ENCODE results near the gene FAM177A1.
"Not testable (repeated sequence)": the region's sequence is repeated elsewhere in the genome, so short reads cannot be mapped to it uniquely, and the experiment has no call there.

Gene FAM177A1

DNA sequence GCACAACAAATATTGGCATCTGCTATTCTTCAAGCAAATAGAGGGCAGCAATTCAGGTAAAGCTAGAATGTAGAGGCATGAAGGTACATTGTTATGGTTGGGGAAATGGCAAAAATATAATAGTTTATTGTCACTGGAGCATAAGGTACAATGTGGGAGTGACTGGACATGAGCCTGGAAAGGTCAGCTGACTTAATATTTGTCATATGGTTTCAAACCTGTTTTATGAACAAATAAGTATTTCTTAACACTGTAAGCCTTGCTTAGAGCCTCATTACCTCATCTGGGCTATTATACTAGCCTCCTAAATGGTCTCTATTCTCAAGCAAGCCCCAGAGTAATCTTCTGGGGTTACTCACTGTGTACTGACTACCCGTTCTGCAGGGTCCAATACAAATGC lies 33.7 kb downstream of the FAM177A1 start:
- TF ChIP-seq GATA1 (IDR thresholded peaks at IDR 0.05; ENCODE audit: low read depth, low read length): no peak
- TF ChIP-seq POLR2A (IDR thresholded peaks at IDR 0.05; ENCODE audit: low read length): no peak
- no peak for DNase-seq

DNA sequence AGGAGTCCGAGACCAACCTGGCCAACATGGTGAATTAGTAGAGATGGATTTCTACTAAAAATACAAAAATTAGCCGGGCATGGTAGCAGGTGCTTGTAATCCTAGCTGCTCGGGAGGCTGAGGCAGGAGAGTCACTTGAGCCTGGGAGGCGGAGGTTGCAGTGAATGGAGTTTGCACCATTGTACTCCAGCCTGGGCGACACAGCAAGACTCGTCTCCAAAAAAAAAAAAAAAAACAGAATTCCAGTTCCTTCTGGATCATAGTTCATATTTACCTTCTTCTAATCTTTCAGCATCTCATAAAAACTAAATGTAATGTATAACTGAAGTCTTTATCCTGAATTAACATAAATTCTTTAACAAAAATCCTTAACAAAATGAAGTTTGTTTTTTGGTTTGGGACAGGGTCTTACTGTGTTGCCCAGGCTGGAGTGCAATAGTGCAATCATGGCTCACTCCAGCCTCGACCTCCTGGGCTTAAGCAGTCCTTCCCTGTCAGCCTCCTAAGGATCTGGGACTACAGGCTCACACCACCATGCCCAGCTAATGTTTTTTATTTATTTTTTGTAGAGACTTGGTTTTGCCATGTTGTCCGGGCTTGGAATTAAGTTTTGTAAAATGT lies 37.6 kb downstream of the FAM177A1 start:
- TF ChIP-seq GATA1 (IDR thresholded peaks at IDR 0.05; ENCODE audit: low read depth, low read length) (no peak), POLR2A (IDR thresholded peaks at IDR 0.05; ENCODE audit: low read length) (no peak)
- DNase-seq: no peak

DNA sequence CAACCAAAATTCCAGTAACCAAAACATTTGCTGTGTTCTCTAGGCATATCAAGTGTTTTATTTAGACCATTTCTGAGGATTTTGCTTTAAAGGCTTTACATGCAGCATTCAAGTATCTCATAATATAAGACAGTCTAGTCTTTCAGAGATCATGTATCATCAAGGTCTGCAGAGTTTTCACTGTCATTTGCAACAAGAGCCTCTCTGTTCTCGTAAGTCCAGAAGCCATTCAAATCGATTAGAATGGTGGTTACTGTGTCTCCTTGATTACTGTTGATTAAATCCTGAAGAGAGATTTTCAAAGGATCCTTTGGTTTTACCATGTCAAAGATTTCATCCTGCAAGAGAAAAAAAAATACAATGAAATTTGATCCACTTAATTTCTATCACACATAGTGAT lies 39.4 kb downstream of the FAM177A1 start:
- no peak for TF ChIP-seq POLR2A (IDR thresholded peaks at IDR 0.05; ENCODE audit: low read length)
- no peak for TF ChIP-seq GATA1 (IDR thresholded peaks at IDR 0.05; ENCODE audit: low read depth, low read length)
- DNase-seq: no peak

DNA sequence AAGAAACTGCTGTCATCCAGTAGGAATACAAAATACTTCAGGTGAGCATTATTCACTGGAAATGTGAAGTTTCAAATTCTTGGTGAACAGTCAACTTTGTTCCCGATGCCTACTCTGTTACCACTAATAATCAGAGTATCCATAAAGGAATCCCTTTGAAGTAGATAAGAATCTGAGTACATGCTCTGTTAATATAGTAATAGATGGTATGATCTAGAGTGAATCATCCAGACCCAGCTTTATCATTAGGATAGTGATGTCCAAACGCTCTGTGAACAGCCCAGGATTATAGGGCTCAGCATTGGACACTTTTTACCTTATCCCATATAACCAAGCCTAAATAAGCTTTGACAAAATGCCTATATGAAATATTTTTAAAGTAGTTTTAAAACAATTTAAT lies 42.4 kb downstream of the FAM177A1 start:
- TF ChIP-seq GATA1 (IDR thresholded peaks at IDR 0.05; ENCODE audit: low read depth, low read length) (no peak), POLR2A (IDR thresholded peaks at IDR 0.05; ENCODE audit: low read length) (no peak)
- DNase-seq: no peak

DNA sequence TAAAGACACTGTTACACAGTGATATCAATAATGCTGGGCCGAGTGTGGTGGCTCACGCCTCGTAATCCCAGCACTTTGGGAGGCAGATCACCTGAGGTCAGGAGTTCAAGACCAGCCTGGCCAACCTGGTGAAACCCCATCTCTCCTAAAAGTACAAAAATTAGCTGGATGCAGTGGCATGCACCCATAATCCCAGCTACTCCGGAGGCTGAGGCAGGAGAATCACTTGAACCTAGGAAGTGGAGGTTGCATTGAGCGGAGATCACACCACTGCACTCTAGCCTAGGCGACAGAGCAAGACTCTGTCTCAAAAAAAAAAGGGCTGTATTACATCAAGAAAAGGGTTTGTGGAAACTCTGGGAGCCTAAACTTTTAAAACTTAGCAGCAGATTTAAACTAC lies 48.6 kb downstream of the FAM177A1 start:
- not testable (repeated sequence) for DNase-seq

DNA sequence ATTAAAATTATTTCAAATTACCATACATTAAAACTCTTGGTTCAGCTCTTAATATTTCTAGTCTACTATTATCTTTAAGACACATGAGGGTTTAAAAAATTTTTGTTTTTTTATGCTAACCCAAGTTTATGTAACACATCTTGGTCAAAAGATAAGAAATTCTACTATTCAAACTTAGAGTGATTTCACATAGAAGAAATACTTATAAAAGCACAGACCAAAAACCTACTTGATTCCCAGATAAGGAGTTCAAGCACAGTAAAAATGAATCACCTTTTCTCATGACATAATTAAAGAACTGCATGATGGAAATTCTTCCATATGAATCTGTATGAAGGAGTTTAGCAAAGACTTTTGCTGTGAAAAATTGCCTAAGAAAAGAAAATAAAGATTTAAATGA lies 61.8 kb downstream of the FAM177A1 start:
- no peak for DNase-seq
- TF ChIP-seq GATA1 (IDR thresholded peaks at IDR 0.05; ENCODE audit: low read depth, low read length) (no peak), POLR2A (IDR thresholded peaks at IDR 0.05; ENCODE audit: low read length) (no peak)

DNA sequence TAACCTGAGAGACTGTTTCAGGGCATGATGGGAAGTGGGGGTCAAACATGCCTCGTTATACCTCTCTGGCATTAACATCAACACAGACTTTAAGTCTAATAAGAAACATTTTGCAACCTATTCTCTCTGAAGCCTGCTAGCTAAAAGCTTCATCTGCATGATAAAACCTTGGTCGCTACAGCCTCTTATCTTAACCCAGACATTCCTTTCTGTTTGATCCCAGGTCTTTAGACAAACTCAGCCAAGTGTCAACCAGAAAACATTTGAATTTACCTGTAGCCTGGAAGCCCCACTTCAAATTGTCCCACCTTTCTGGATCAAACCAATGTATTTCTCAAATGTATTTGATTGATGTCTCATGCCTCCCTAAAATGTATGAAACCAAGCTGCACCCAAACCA lies 66.6 kb downstream of the FAM177A1 start:
- TF ChIP-seq POLR2A (IDR thresholded peaks at IDR 0.05; ENCODE audit: low read length): no peak
- TF ChIP-seq GATA1 (IDR thresholded peaks at IDR 0.05; ENCODE audit: low read depth, low read length): no peak
- no peak for DNase-seq

DNA sequence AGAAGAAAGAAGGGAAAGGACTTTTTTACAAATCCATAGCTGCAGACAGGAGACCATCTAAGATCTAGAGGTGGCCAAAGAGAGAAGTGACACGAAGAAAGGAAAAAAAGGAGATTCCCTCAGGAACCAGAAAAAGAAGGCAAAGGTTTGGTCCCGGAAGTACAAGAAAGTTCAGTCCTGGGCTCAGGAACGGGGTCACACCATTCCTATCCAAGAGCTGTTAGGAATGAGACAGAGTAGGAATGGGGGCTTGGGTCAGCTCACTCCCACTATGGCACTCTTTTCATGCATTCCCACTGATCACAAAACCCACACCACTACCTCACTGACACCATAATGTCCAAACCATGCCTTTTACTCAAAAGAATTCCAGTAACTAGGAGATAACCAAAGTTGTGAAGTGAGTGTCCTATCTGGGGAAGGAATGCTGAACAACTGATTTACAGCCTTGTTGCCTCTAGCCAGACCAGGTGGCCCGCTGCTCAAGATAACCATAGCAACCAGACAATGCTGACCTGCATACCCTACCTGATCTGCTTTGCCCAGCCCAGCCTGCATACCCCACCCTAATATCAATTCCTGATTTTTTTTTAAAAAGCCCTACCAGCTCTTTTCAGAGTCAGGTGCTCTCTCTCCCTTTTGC lies 67.4 kb downstream of the FAM177A1 start:
- DNase-seq: no peak
- TF ChIP-seq POLR2A (IDR thresholded peaks at IDR 0.05; ENCODE audit: low read length) (no peak), GATA1 (IDR thresholded peaks at IDR 0.05; ENCODE audit: low read depth, low read length) (no peak)

DNA sequence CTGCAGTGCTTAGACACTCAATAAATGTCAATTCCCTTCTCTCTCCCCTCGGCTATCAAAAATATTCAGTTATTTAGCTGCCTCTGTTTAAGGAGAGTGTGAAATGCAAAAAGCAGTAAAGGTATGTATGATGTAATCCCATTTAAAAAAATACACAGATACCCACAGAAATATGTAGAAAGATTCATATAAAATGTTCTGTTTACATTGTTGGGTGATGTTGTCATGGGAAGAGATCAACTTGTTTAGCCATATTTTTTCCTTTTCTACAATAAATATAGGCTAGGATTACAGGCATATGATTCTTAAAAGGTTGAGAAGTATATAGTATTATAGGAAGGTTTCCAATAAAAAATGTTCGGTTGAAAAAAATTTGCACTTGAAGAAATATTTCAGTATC lies 68.0 kb downstream of the FAM177A1 start:
- no peak for DNase-seq
- TF ChIP-seq GATA1 (IDR thresholded peaks at IDR 0.05; ENCODE audit: low read depth, low read length) (no peak), POLR2A (IDR thresholded peaks at IDR 0.05; ENCODE audit: low read length) (no peak)

DNA sequence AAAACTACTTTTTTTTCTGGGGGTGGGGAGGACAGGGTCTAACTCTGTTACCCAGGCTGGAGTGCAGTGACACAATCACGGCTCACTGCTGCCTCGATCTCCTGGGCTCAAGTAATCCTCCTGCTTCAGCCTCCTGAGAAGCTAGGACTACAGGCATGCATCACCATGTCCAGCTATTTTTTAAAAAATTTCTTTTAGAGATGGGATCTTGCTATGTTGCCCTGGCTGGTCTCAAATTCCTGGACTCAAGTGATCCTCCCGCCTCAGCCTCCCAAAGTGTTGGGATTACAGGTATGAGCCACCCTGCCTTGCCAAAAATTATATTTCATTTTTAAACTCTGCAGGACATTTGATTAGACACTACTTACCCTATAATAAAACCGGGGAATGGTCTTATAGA lies 70.2 kb downstream of the FAM177A1 start:
- TF ChIP-seq GATA1 (IDR thresholded peaks at IDR 0.05; ENCODE audit: low read depth, low read length) (no peak), POLR2A (IDR thresholded peaks at IDR 0.05; ENCODE audit: low read length) (no peak)
- DNase-seq: no peak

DNA sequence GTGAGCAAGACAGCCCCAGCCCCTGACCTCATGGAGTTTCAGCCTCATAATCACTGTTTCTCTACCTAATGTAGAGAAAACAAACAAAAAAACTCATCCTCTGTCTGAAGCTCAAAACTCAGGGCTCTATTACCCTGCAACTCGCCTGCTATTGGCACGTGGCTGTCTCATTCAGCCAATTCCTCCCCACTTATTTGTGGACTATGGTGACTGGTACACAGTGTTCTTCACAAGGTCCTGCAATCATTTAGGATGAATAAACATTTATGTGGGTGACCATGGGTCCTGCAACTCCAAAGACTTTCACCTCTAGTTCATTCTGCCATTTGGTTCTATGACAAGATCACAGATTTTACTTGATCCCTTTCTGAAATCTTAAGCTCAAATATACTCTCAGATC lies 71.0 kb downstream of the FAM177A1 start:
- TF ChIP-seq GATA1 (IDR thresholded peaks at IDR 0.05; ENCODE audit: low read depth, low read length): no peak
- no peak for TF ChIP-seq POLR2A (IDR thresholded peaks at IDR 0.05; ENCODE audit: low read length)
- no peak for DNase-seq

DNA sequence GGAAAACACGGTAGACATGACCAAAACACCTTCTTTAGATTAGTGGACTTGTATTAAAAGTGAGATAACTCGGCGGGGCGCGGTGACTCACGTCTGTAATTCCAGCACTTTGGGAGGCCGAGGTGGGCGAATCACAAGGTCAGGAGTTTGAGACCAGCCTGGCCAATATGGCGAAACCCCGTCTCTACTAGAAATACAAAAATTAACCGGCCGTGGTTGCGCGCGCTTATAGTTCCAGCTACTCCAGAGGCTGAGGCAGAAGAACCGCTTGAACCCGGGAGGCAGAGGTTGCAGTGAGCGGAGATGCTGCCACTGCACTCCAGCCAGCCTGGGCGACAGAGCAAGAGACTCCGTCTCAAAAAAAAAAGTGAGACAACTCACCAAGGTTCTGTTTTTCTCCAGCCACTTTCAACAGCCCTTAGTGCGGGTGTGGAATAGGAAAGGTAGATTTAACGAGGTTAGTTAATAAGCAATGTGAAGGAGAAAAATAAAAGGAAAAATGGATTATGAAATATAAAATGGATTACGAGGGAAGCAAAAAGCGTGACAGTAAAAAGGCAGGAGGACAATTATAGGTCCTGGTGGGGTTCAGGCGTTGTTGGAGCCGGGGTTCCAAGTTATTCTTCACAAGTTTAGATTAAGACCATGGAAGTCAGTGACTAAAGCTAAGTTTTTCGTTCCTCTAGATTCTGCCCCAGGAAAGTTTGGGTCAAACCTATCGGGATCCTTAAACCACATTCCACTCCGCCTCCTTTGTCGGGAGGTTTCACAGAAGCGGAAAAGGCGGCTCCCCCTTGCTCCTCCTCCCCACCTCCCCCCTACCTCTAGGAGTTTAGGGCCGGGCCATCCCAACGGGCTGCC lies 75.2 kb downstream of the FAM177A1 start:
- TF ChIP-seq GATA1 (IDR thresholded peaks at IDR 0.05; ENCODE audit: low read depth, low read length): no peak
- no peak for TF ChIP-seq POLR2A (IDR thresholded peaks at IDR 0.05; ENCODE audit: low read length)
- peak; percentile 52 to 58 for DNase-seq

DNA sequence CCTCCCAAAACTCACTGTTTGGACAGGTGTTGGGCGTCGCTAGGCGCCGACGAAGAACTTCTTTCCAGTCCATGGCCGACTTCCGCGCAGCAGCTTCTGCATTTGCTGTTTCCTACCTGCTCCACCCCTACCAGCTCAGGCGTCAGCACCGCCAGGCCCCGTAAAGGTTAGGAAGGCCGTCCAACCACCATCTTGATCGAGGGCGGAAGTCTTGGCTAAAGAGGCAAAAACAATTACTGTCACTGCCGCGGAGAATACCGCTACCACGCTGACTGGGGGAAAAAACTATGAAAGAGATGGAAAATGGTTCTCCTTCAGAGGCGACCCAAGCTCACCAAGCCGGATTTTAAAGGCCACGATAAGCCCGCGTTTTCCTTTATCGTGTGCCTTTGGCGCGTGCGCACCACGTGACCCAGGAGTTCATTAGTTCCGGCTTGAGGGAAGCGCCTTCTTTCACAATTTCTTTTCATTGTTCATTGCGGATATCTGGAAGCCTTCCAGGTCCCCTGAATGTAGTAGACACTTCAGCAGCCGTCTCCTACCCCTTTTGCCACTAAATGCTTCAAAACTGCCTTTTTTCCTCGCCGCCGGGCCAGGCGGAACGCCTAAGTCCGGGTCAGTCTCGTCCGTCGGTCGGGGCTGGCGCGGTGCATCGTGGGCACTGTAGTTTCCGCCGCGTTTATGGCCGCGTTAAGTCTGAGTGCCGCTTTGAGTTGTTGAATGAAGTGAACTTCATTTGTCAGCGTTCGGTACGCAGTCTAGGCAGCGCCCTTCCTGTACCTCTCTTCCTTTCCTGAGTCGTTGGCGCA lies 76.0 kb downstream of the FAM177A1 start, which contains the start of the genes PPP2R3C and PRORP:
Gene PPP2R3C, minus strand, starts transcription at position 104 of the 809 bp plus-strand sequence. Its CDS starts 31 bp downstream, at position 73.
Gene PRORP, plus strand, starts transcription at position 666 of the 809 bp plus-strand sequence. CDS start 694 bp downstream, outside the sequence.
- peak; percentile 93 to 95 for DNase-seq
- TF ChIP-seq GATA1 (IDR thresholded peaks at IDR 0.05; ENCODE audit: low read depth, low read length) (no peak), POLR2A (IDR thresholded peaks at IDR 0.05; ENCODE audit: low read length) (peak; percentile 79)

Data from erythroblast (primary cell).